Measurements from ENCODE around the gene KRTAP15-1. TPM values are rescaled to one million over a fixed set of nuclear protein-coding genes. Genes with fewer than 3 reads are reported as not detected.

KRTAP15-1 gene
- total RNA-seq, 1 donor from 2014 or later, result not detected

Other genes starting within 250 kb of the KRTAP15-1 start
- 4.0 TPM for gene CLDN8, start 224.2 kb upstream of the KRTAP15-1 start, total RNA-seq
- not detected for gene KRTAP24-1, start 157.3 kb upstream of the KRTAP15-1 start, total RNA-seq
- gene KRTAP25-1, start 150.8 kb upstream of the KRTAP15-1 start, total RNA-seq, result not detected
- not detected for gene KRTAP26-1, start 120.0 kb upstream of the KRTAP15-1 start, total RNA-seq
- gene KRTAP27-1, start 102.6 kb upstream of the KRTAP15-1 start, total RNA-seq, result not detected
- not detected for gene KRTAP23-1, start 91.7 kb upstream of the KRTAP15-1 start, total RNA-seq
- gene KRTAP13-2, start 68.0 kb upstream of the KRTAP15-1 start, total RNA-seq, result not detected
- gene KRTAP13-1, start 44.2 kb upstream of the KRTAP15-1 start, total RNA-seq, result not detected
- not detected for gene KRTAP13-3, start 14.3 kb upstream of the KRTAP15-1 start, total RNA-seq
- gene KRTAP13-4, start 10.1 kb upstream of the KRTAP15-1 start, total RNA-seq, result not detected
- gene KRTAP19-1, start 40.1 kb downstream of the KRTAP15-1 start, total RNA-seq, result not detected
- not detected for gene KRTAP19-2, start 47.2 kb downstream of the KRTAP15-1 start, total RNA-seq
- gene KRTAP19-3, start 51.7 kb downstream of the KRTAP15-1 start, total RNA-seq, result not detected
- not detected for gene KRTAP19-4, start 56.9 kb downstream of the KRTAP15-1 start, total RNA-seq
- not detected for gene KRTAP19-5, start 61.9 kb downstream of the KRTAP15-1 start, total RNA-seq
- not detected for gene KRTAP19-6, start 101.6 kb downstream of the KRTAP15-1 start, total RNA-seq
- gene KRTAP19-7, start 121.0 kb downstream of the KRTAP15-1 start, total RNA-seq, result not detected
- gene KRTAP22-2, start 150.1 kb downstream of the KRTAP15-1 start, total RNA-seq, result not detected
- not detected for gene KRTAP6-3, start 152.2 kb downstream of the KRTAP15-1 start, total RNA-seq
- gene KRTAP6-2, start 158.6 kb downstream of the KRTAP15-1 start, total RNA-seq, result not detected
- not detected for gene KRTAP22-1, start 160.8 kb downstream of the KRTAP15-1 start, total RNA-seq
- not detected for gene KRTAP6-1, start 173.7 kb downstream of the KRTAP15-1 start, total RNA-seq
- not detected for gene KRTAP20-1, start 176.2 kb downstream of the KRTAP15-1 start, total RNA-seq
- not detected for gene KRTAP20-4, start 180.4 kb downstream of the KRTAP15-1 start, total RNA-seq
- not detected for gene KRTAP20-2, start 194.9 kb downstream of the KRTAP15-1 start, total RNA-seq
- not detected for gene KRTAP20-3, start 202.6 kb downstream of the KRTAP15-1 start, total RNA-seq

Data from tongue (tissue), 1 donor.